Activated CD4-positive, alpha-beta T cell treated with anti-CD3 and anti-CD28 coated beads for 48 hours (primary cell): ENCODE data around the gene PTPN23.
"Not testable (repeated sequence)": the region's sequence is repeated elsewhere in the genome, so short reads cannot be mapped to it uniquely, and the experiment has no call there.

Source experiments
- DNase-seq: peaks from one replicate; pipeline ENCODE4 v3.0.0-alpha.2; 2020

Gene PTPN23

GRCh38 chr3:47455806-47456452 lies 75.1 kb downstream of the PTPN23 start:
- DNase-seq, result no peak

GRCh38 chr3:47456984-47457383 lies 76.2 kb downstream of the PTPN23 start:
- no peak for DNase-seq

GRCh38 chr3:47459534-47460085 lies 78.8 kb downstream of the PTPN23 start:
- not testable (repeated sequence) for DNase-seq
